GM18498 (cell line): ENCODE measurements around the gene ZBTB22.
"Not testable (repeated sequence)": the region's sequence is repeated elsewhere in the genome, so short reads cannot be mapped to it uniquely, and the experiment has no call there.

Experiments
- ATAC-seq: cut with Tn5 transposase; IDR thresholded peaks from one replicate; pipeline ENCODE4 v1.9.1; 2021; ENCODE audit warnings: mild to moderate bottlenecking, moderate library complexity; ENCODE audit not compliant: unreplicated experiment

ZBTB22 gene

GRCh38 chr6:33317669-33318425 lies at the start of gene ZBTB22:
ZBTB22 (minus strand) TSS chr6:33317744; CDS start chr6:33316916, 828 bp downstream.
- peak; percentile 52 for ATAC-seq

GRCh38 chr6:33367009-33367714 lies 49.6 kb upstream of the ZBTB22 start:
- ATAC-seq: no peak

- not testable (repeated sequence) for ATAC-seq
These were observed 47.8 kb upstream of the ZBTB22 start for GRCh38 chr6:33365206-33365971.

GRCh38 chr6:33364475-33365205 lies 47.1 kb upstream of the ZBTB22 start:
- not testable (repeated sequence) for ATAC-seq

- not testable (repeated sequence) for ATAC-seq
These were observed 45.9 kb upstream of the ZBTB22 start for GRCh38 chr6:33363486-33363885.

- ATAC-seq: no peak
These were observed 41.8 kb upstream of the ZBTB22 start for GRCh38 chr6:33359331-33359730.

GRCh38 chr6:33357160-33357871 lies 39.8 kb upstream of the ZBTB22 start:
- ATAC-seq: not testable (repeated sequence)

- ATAC-seq: no peak
These were observed 38.8 kb upstream of the ZBTB22 start for GRCh38 chr6:33356295-33356694.

- ATAC-seq: not testable (repeated sequence)
These were observed 38.3 kb upstream of the ZBTB22 start for GRCh38 chr6:33355860-33356259.

- ATAC-seq: no peak
These were observed 30.3 kb upstream of the ZBTB22 start for GRCh38 chr6:33347816-33348215.

- ATAC-seq: not testable (repeated sequence)
These were observed 29.4 kb upstream of the ZBTB22 start for GRCh38 chr6:33346972-33347371.

GRCh38 chr6:33344701-33345697 lies 27.5 kb upstream of the ZBTB22 start:
- ATAC-seq: no peak

- ATAC-seq: no peak
These were observed 26.5 kb upstream of the ZBTB22 start for GRCh38 chr6:33343953-33344611.

- ATAC-seq: not testable (repeated sequence)
These were observed 26.0 kb upstream of the ZBTB22 start for GRCh38 chr6:33343606-33343952.

GRCh38 chr6:33339193-33339592 lies 21.6 kb upstream of the ZBTB22 start:
- ATAC-seq: no peak

- ATAC-seq: no peak
These were observed 19.0 kb upstream of the ZBTB22 start for GRCh38 chr6:33336495-33336894.

- ATAC-seq: no peak
These were observed 18.4 kb upstream of the ZBTB22 start for GRCh38 chr6:33335916-33336315.

- ATAC-seq: no peak
These were observed 16.1 kb upstream of the ZBTB22 start for GRCh38 chr6:33333666-33334065.
